Measurements from ENCODE around the gene ANGEL2. TPM values are rescaled to one million over a fixed set of nuclear protein-coding genes. Genes with fewer than 3 reads are reported as not detected.

Gene ANGEL2
- polyA plus RNA-seq, 4 donors = 5.7 to 32.2 (median 9.9) TPM

DNA sequence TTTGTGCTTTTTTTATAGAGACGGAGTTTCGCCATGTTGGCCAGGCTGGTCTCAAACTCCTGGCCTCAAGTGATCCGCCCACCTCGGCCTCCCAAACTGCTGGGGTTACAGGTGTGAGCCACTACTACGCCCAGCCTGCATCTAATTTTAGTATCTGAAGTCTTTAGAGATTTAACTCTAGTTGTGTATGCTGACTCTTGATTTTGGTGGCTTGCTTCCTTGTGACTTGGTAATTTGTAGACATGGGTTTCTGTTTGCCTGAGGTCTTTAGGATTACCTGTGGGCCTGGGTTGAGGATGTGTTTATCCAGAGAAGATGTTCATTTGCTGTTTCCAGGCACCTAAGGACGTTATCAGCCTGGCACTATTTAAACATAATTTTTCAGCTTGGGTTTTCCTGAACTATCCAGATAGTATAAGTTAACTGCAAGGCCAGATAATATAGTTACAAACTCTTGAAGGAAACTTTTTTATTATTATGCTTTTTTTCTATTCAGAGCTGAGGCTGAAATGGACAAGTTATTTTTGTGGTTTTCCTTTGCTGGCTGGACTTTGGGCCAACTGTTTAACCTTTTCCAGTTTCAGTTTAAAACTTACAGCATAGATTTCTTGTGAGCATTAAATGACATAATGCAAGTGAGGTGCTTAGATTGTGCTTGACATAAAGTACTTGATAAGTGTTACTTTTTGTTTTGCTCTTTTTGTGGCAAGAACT is 72.8 kb downstream of the ANGEL2 start:
- peak overlapping the region in 1 of 3 donors; percentile 21 for H3K27ac ChIP-seq (ENCODE audit: low read depth in 1 of 3, low read length in 2 of 3)
- no peak overlapping the region for H3K4me3 ChIP-seq (ENCODE audit: low read depth in 1 of 3, low read length in 3 of 3)
- no peak for DNase-seq
- no peaks in the 10 kb centered on the region for H3K27me3 ChIP-seq (ENCODE audit: control insufficient read depth in 3 of 3, insufficient read depth in 3 of 3, low read length in 3 of 3)
- no peaks in the 10 kb centered on the region for H3K4me1 ChIP-seq (ENCODE audit: control insufficient read depth in 3 of 3, insufficient read depth in 2 of 3, low read depth in 1 of 3, low read length in 2 of 3)
- WGBS, 3 donors = 80 to 91% (median 82%) methylated on average over 6 of the region's 6 CpGs
- no peak for FAIRE-seq
- peaks cover 0 to 7% of the 10 kb centered on the region in 2 donors for H3K9me3 ChIP-seq (ENCODE audit: control insufficient read depth in 2 of 2, insufficient read depth in 1 of 2, low read depth in 1 of 2, low read length in 1 of 2)
- H3K36me3 ChIP-seq (ENCODE audit: control insufficient read depth in 3 of 3, insufficient read depth in 2 of 3, low read depth in 1 of 3, low read length in 3 of 3) = no peaks in the 10 kb centered on the region

Other genes with a start within 250 kb of the ANGEL2 start
- 10 to 100 TPM; 20.6 to 33.3 (median 22.6) TPM for gene NSL1, start 224.1 kb downstream of the ANGEL2 start, polyA plus RNA-seq
- gene TATDN3, start 224.0 kb downstream of the ANGEL2 start, polyA plus RNA-seq = 1 to 10 TPM; 5.6 to 9.9 (median 7.7) TPM
- under 1 TPM in 1 of 4 donors, not detected in 3; 0.19 TPM for gene SPATA45, start 168.2 kb downstream of the ANGEL2 start, polyA plus RNA-seq
- gene FLVCR1, start 157.6 kb downstream of the ANGEL2 start, polyA plus RNA-seq = 10 to 100 TPM in 3 of 4 donors, 1 to 10 TPM in 1; 4.4 to 30.1 (median 14.1) TPM
- 1 to 10 TPM in 1 of 4 donors, under 1 TPM in 2, not detected in 1; 0.27 to 3.6 (median 0.30) TPM for gene VASH2, start 65.3 kb downstream of the ANGEL2 start, polyA plus RNA-seq
- 10 to 100 TPM in 1 of 4 donors, 1 to 10 TPM in 3; 5.7 to 11.1 (median 5.8) TPM for gene RPS6KC1, start 35.4 kb upstream of the ANGEL2 start, polyA plus RNA-seq